ENCODE measurements around the gene VWCE. TPM values are rescaled to one million over a fixed set of nuclear protein-coding genes. Genes with fewer than 3 reads are reported as not detected.

VWCE gene
- total RNA-seq, 1 experiment from 2014 or later: 1.1 TPM

DNA sequence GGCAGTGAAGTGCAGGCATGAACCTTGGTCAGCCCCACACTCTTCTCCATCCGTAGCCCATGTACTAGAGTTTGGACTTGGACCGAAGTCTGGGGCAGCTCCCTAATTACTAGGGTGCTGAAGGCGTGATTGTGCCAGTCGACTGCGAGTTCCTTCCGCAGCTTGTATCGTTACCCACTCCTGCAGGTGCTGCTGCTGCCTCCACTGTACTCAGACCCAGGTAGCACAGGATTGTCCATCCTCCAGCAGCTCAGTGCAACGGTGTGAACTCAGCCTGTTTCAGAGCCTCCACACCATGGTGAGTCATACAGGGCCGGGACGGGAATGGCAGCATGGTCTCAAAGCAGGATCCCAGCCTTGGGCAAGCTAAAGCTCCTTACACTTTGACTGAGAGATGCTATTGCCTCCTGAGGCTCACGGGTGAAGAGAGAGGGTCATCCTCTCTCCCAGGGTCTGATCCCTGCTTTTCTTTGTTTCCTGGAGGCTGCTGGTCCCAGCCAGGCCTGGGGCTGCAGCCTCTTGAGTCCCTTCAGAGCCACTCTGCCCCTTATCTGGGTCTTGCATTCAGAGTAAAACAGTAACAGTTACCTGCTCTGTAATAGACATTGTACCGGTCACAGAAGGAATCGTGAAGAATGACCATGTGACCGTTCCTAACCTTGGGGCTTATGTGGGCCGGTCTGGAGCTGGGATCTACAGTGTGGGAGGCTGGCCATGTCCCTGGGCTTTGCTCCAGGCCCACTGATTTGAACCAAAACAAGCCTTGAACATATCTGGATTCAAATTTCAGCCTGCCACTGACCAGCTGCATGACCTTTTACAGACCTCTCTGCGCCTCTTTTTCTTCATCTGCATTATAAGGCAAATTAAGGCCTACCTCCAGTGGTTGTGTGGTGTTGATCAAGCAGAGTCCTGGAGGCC is 39.6 kb upstream of the VWCE start:
- Histone ChIP-seq H3K27me3 (ENCODE audit: control insufficient read depth, insufficient read depth, low read length) (no peaks in the 10 kb centered on the region), H3K4me3 (ENCODE audit: insufficient read depth, low read depth, low read length) (no peak overlapping the region), H3K36me3 (replicated peaks; ENCODE audit: control insufficient read depth, insufficient read depth, low read length) (peaks cover 4% of the 10 kb centered on the region)
- no peak for DNase-seq

GRCh38 chr11:61333550-61334433 is 38.7 kb upstream of the VWCE start:
- Histone ChIP-seq H3K36me3 (replicated peaks; ENCODE audit: control insufficient read depth, insufficient read depth, low read length) (peaks cover 12% of the 10 kb centered on the region), H3K27me3 (ENCODE audit: control insufficient read depth, insufficient read depth, low read length) (no peaks in the 10 kb centered on the region), H3K4me3 (ENCODE audit: insufficient read depth, low read depth, low read length) (peak overlapping the region; percentile 97)
- DNase-seq: no peak

DNA sequence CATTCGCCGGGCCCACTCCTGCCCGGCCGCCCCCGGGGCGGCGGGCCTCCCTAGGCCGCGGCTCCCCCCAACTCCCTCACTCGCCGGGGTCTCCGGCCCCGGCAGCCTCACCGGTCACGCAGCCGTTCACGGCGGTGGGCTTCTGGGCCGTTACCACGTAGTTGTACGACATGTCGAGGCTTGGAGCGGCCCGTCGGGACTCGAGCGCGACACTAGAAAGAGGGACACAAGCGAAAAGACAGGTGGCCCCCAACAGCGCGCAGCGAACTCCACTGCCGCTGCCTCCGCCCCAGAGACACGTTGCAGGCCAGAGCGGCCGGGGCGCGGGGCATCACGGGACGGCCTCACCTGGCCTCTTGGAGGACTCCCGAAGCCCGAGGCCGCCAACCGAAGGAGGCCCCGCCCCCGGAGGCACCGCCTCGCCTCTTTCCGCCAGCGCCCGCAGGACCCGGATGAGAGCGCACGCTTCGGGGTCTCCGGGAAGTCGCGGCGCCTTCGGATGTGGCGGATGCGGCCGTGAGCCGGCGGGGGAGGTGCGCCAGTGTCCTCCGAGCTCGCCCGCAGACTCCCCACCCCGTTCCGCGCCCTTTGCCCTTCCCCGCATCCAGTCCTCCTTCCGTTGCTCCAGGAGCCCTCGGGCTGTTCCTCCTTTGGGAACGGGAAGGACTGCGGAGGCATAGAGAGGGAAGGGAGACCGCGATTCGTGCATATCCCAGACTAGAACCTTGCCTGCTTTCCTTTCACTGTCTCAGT is 37.9 kb upstream of the VWCE start, which contains the start of the genes DDB1 and TKFC:
Gene DDB1 (minus strand): TSS at position 309 of the 753 bp plus-strand sequence. CDS start 137 bp downstream, at position 172.
Gene TKFC (plus strand): TSS at position 432 of the 753 bp plus-strand sequence. CDS start 1,501 bp downstream, outside the sequence.
- no peaks in the 10 kb centered on the region for H3K27me3 ChIP-seq (ENCODE audit: control insufficient read depth, insufficient read depth, low read length)
- DNase-seq: peak; percentile 99
- peak within 1 kb of the TSS; percentile 97 for H3K4me3 ChIP-seq (ENCODE audit: insufficient read depth, low read depth, low read length)
- H3K36me3 ChIP-seq (replicated peaks; ENCODE audit: control insufficient read depth, insufficient read depth, low read length): peaks cover 12% of the 10 kb centered on the region

- peak; percentile 82 for DNase-seq
- no peaks in the 10 kb centered on the region for H3K27me3 ChIP-seq (ENCODE audit: control insufficient read depth, insufficient read depth, low read length)
Observed at GRCh38 chr11:61332281-61332796, 37.2 kb upstream of the VWCE start.

DNA sequence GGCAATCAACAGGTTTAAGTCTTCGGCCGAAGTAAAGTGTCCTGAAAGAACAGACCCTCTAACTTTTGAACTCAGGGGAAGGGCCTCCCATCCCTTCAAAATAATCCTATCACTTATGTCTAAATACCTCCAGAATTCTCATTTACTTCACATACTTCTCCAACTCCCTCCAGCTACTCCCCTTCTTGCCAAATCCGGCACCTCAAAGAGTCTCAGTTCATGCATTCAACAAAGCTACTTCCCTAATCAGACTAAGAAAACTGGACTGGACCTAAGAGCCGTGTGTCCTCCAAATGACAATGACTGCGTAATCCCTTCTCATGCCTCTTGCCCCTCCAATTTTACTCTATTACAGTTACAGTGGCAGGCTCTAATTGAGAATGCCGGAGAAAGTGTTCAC is 36.5 kb upstream of the VWCE start:
- H3K4me3 ChIP-seq (ENCODE audit: insufficient read depth, low read depth, low read length): peak overlapping the region; percentile 97
- H3K36me3 ChIP-seq (replicated peaks; ENCODE audit: control insufficient read depth, insufficient read depth, low read length): peaks cover 17% of the 10 kb centered on the region
- DNase-seq: no peak
- no peaks in the 10 kb centered on the region for H3K27me3 ChIP-seq (ENCODE audit: control insufficient read depth, insufficient read depth, low read length)

More at GRCh38 chr11:61332281-61332796, 37.2 kb upstream of the VWCE start:
- Histone ChIP-seq H3K36me3 (replicated peaks; ENCODE audit: control insufficient read depth, insufficient read depth, low read length) (peaks cover 15% of the 10 kb centered on the region), H3K4me3 (ENCODE audit: insufficient read depth, low read depth, low read length) (peak overlapping the region; percentile 97)

DNA sequence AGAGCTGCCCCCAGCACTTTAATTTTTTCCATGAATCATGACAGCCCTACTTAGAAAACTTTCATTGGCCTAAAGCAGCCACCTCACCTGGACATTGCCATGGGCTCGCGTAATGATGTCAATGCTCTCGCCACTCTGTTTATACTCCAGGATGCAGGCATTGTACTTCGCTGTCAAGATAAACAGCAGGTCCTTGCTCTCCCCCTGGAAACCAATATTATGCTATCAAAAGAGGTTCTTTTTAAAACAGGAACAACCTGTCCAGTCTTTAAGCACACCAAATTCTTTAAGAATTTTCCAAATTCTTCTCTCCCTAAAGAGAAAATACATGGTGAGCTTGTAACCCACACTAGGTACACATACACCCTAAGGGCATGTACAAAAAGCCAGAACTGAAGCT is 34.8 kb upstream of the VWCE start:
- peaks cover 24% of the 10 kb centered on the region for H3K36me3 ChIP-seq (replicated peaks; ENCODE audit: control insufficient read depth, insufficient read depth, low read length)
- no peaks in the 10 kb centered on the region for H3K27me3 ChIP-seq (ENCODE audit: control insufficient read depth, insufficient read depth, low read length)
- DNase-seq: no peak
- H3K4me3 ChIP-seq (ENCODE audit: insufficient read depth, low read depth, low read length): no peak overlapping the region

DNA sequence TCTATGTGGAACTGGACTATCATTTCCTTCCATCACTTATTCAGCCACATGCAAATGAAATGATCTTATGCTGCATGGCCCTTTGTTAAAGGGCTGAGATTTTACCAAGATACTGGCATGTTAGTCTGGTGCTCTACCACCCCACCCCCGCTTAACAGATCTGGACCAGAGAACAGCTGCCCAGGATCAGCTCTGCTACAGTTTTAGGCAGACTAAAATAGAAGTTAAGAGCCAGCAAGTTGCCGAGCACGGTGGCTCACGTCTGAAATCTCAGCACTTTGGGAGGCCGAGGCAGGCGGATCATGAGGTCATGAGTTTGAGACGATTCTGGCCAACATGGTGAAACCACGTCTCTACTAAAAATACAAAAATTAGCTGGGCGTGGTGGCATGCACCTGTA is 33.2 kb upstream of the VWCE start:
- DNase-seq: no peak
- H3K36me3 ChIP-seq (replicated peaks; ENCODE audit: control insufficient read depth, insufficient read depth, low read length): peaks cover 32% of the 10 kb centered on the region
- no peak overlapping the region for H3K4me3 ChIP-seq (ENCODE audit: insufficient read depth, low read depth, low read length)
- H3K27me3 ChIP-seq (ENCODE audit: control insufficient read depth, insufficient read depth, low read length): no peaks in the 10 kb centered on the region

- Histone ChIP-seq H3K36me3 (replicated peaks; ENCODE audit: control insufficient read depth, insufficient read depth, low read length) (peaks cover 38% of the 10 kb centered on the region), H3K4me3 (ENCODE audit: insufficient read depth, low read depth, low read length) (no peak overlapping the region), H3K27me3 (ENCODE audit: control insufficient read depth, insufficient read depth, low read length) (no peaks in the 10 kb centered on the region)
- no peak for DNase-seq
Observed at GRCh38 chr11:61327669-61328071, 32.6 kb upstream of the VWCE start.

- Histone ChIP-seq H3K27me3 (ENCODE audit: control insufficient read depth, insufficient read depth, low read length) (no peaks in the 10 kb centered on the region), H3K36me3 (replicated peaks; ENCODE audit: control insufficient read depth, insufficient read depth, low read length) (peaks cover 51% of the 10 kb centered on the region)
- DNase-seq: no peak
Observed at GRCh38 chr11:61325649-61326414, 30.7 kb upstream of the VWCE start.

DNA sequence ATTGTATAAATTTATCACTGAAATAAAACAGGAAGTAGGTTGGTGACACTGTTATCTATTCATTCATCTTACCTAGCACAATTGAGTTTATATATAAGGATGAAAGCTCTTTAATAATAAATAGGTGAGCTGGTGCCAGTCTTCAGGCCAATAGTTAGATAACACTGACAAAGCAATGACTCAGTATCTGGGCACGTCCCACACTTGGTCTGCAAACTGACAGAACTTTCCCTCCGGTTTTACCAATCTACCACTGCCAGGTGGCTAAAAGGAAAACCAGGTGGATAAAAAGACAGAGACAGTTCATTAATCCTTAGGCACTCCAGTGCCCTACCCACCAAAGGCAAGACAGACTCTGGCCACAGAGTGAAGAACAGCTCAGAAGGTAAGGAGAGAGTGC is 20.1 kb upstream of the VWCE start:
- DNase-seq: no peak
- Histone ChIP-seq H3K27me3 (ENCODE audit: control insufficient read depth, insufficient read depth, low read length) (no peaks in the 10 kb centered on the region), H3K4me3 (ENCODE audit: insufficient read depth, low read depth, low read length) (no peak overlapping the region), H3K36me3 (replicated peaks; ENCODE audit: control insufficient read depth, insufficient read depth, low read length) (peaks cover 59% of the 10 kb centered on the region)

More at GRCh38 chr11:61325649-61326414, 30.7 kb upstream of the VWCE start:
- no peak overlapping the region for H3K4me3 ChIP-seq (ENCODE audit: insufficient read depth, low read depth, low read length)

- no peak overlapping the region for H3K4me3 ChIP-seq (ENCODE audit: insufficient read depth, low read depth, low read length)
- peaks cover 78% of the 10 kb centered on the region for H3K36me3 ChIP-seq (replicated peaks; ENCODE audit: control insufficient read depth, insufficient read depth, low read length)
- no peak for DNase-seq
- H3K27me3 ChIP-seq (ENCODE audit: control insufficient read depth, insufficient read depth, low read length): no peaks in the 10 kb centered on the region
Observed at GRCh38 chr11:61310749-61311148, 15.6 kb upstream of the VWCE start.

GRCh38 chr11:61309739-61310138 is 14.6 kb upstream of the VWCE start:
- DNase-seq: no peak
- H3K4me3 ChIP-seq (ENCODE audit: insufficient read depth, low read depth, low read length): no peak overlapping the region
- H3K27me3 ChIP-seq (ENCODE audit: control insufficient read depth, insufficient read depth, low read length): no peaks in the 10 kb centered on the region
- H3K36me3 ChIP-seq (replicated peaks; ENCODE audit: control insufficient read depth, insufficient read depth, low read length): peaks cover 73% of the 10 kb centered on the region

DNA sequence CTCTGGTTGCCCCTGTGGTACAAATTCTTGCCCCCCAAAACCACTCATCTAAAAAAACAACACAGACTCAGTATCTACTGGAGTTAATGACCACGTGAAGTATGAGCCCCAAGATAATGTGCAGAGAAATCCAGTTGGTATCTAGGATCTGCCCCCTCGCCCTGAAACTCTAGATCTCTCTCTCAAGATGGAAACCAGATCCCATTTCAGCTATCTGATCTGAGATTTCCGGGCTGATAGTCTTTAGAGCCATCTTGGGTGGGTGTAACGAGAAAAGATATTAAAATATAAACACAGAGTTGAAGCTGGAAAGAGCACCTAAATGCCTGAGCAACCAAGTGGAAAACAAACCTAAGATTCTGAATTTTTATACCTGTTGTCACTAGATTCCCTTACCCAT is 14.0 kb upstream of the VWCE start:
- Histone ChIP-seq H3K36me3 (replicated peaks; ENCODE audit: control insufficient read depth, insufficient read depth, low read length) (peaks cover 69% of the 10 kb centered on the region), H3K4me3 (ENCODE audit: insufficient read depth, low read depth, low read length) (no peak overlapping the region), H3K27me3 (ENCODE audit: control insufficient read depth, insufficient read depth, low read length) (no peaks in the 10 kb centered on the region)
- DNase-seq: no peak

Measured in H7 (cell line).